22Rv1 (cell line): ENCODE data around the gene C1QTNF2.

Experiments used
- H3K27ac ChIP-seq: fragments of 450-650 bp; 2 replicates; pipeline ENCODE4 v1.5.1; 2017
- ZFX ChIP-seq: fragments of 450-650 bp; IDR thresholded peaks from 2 replicates; pipeline ENCODE4 v1.6.1; 2017; ENCODE audit warnings: antibody characterized with exemption, borderline replicate concordance
- TF ChIP-seq, protein P1 (sequence below): fragments of 450-650 bp; IDR thresholded peaks from 2 replicates; pipeline ENCODE4 v1.5.1; 2017; ENCODE audit warnings: mild to moderate bottlenecking

The C1QTNF2 gene

DNA sequence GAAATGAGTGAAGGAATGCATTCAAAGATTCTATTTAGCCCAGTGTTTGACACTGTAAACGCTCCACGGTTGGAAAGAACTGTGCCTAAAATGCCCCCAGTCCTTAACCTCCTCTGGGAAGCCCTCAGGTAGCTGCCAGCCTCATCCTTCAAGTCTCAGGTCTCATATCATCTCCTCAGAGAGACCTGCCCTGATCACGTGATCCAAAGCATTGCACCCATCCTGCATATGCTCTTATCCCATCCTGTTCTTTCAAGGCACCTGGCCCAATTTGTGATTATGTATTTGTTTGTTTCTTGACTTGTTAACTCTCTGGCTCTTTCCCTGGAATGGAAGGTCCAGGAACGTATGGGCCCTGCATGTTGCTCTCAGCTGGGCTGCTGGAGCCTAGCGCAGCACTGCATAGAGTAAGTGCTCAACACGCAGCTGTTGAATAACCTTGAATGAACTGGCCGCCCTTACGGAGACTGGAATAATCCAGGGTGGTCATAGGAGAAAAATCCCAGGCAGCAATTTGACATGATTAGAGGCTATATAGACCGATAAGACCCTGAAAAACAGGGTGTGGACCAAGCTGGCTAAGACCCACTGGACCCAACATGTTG, 8.7 kb downstream of the C1QTNF2 start:
- no peak overlapping the region for H3K27ac ChIP-seq
- TF ChIP-seq, protein P1, sequence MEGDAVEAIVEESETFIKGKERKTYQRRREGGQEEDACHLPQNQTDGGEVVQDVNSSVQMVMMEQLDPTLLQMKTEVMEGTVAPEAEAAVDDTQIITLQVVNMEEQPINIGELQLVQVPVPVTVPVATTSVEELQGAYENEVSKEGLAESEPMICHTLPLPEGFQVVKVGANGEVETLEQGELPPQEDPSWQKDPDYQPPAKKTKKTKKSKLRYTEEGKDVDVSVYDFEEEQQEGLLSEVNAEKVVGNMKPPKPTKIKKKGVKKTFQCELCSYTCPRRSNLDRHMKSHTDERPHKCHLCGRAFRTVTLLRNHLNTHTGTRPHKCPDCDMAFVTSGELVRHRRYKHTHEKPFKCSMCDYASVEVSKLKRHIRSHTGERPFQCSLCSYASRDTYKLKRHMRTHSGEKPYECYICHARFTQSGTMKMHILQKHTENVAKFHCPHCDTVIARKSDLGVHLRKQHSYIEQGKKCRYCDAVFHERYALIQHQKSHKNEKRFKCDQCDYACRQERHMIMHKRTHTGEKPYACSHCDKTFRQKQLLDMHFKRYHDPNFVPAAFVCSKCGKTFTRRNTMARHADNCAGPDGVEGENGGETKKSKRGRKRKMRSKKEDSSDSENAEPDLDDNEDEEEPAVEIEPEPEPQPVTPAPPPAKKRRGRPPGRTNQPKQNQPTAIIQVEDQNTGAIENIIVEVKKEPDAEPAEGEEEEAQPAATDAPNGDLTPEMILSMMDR, result no peak
- no peak for TF ChIP-seq ZFX

DNA sequence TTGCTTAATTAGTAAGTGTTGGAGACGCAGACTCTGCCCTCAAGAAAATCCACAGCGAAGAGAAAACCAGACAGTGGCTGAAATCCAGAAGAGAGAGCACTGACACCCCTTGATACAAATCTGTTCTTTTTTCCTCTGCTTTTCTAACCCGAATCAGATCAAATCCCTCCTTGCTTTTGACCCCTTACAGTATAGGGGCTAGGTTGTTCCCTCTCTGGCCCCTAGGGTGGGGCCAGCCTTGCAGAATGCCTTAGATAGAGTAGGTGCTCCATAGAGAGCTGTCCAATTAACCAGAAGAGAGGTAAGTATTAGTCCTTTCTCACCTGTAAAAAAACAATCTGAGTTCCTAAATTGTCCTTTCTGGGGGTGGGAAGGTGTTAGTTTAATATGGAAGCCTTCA, 10.1 kb downstream of the C1QTNF2 start:
- no peak for TF ChIP-seq ZFX
- H3K27ac ChIP-seq, result no peak overlapping the region

DNA sequence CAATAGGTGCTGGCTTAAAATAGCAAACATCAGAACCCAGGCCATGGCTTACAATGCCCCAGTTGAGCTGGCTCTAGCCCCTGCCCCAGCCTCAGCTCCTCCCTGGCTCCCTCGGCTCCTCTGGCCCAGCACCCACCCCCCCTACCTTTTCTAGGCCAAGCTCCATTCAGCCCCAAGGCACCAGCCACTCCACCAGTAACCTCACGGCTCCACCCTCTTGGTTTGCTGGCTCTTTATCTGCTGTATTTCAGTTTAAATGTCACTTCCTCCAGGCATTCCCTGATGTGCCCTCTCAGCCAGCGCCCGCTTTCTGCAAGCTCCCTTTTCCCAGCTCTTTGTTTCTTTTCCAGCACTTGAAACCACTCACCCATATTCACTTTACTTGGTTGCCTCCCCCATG, 10.6 kb downstream of the C1QTNF2 start:
- no peak overlapping the region for H3K27ac ChIP-seq
- TF ChIP-seq, protein P1, result no peak
- no peak for TF ChIP-seq ZFX

DNA sequence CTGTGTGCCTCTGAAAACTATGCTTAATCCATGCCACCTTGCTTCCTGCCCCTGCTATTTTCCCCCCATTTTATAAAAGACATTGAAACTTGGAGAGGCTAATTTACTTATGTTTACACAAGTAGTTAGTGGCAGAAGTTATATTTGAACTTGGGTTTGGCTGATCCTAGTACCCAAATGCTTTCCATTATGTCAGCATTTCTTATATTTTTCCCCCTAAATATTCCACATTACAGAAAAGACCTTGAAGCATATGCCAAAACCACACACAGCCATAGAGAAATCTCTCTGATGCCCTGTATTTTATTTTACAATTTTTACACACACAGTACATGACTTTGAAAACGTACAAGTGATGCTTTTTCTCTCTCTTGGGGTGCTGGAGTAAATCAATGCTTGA, 11.2 kb downstream of the C1QTNF2 start:
- no peak for TF ChIP-seq ZFX
- TF ChIP-seq, protein P1, result no peak
- H3K27ac ChIP-seq, result no peak overlapping the region

DNA sequence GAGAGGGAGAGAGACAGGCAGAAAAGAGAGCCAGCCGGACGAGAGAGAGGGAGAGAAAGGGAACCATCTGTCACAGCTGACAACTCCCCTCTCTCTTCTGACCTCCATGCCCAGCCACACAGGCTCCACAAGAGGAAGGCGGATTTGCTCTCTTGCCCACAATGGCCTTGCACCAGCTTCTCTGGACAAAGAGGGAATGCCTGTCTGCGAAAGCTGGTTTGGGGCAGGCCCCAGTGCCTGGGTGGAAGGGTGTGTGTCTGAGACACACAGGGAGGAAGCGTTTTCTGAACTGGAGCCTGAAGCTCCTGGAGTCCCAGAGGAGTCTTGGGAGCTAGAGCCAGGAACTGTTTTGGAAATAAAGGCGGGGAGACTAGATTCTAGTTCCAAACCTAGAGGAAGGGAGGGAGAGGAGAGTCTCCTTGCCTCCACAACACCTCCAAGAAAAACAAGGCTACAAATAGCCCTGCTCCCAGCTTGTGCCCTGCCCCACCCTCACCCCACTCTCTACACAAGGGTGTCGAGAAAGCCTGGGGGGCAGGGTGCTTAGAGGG, 12.5 kb downstream of the C1QTNF2 start:
- TF ChIP-seq, protein P1, result no peak
- TF ChIP-seq ZFX, result no peak
- no peak overlapping the region for H3K27ac ChIP-seq

DNA sequence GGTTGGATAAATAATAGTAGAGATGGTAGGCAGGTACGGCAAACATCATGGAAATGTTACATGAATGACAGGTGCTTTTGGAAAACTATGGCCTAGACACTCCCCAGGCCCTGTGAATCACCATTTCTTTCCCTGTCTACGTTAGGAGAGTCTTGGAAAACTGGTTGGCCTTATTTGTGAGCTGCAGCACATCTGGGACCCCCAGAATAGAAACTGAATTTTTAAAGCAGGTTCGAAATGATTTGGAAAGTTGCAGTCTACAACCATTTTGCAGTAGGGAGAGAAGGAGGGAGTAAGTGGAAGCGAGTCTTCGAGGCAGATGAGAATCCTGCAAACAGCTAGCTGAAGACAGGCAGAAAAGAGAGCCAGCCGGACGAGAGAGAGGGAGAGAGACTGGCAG, 13.0 kb downstream of the C1QTNF2 start:
- no peak overlapping the region for H3K27ac ChIP-seq
- TF ChIP-seq ZFX, result no peak

DNA sequence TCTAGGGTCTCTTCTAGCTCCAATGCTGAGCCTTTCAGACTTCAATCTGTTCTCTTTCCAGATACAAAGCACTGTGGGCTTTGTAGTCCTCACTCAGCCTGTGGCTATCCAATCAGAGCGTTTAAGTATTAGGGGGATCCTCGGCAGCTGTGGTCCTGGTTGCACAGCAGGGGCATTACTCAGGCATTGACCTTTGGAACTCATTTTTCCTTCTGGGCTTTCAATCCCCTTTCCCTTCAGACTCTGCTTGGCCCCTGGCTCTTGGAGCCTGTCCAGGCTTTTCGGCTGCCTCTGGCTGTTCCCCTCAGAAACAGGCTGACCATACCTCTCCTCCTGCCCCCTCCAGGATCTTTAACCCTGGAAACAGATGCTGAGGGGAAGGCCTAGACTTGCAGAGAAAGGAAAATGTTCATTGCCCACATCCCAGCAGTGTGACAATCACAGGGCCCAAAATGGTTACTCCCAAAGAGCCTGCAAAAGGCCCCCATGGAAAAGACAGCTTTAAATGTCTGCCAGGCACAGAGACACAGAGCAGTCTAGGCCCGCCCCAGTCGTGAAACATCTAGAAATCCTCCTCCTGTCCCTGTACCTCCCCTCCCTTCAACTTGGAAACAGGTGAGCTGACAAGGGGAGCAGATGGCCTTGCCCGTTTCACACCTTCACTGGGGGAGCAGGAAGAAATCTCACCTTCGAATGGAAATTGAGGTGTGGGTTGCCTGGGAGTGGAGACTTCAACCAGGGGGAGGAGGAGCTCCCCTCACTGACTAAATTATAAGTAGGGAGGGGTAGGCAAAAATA, 13.7 kb downstream of the C1QTNF2 start:
- no peak for TF ChIP-seq ZFX
- TF ChIP-seq, protein P1, result no peak
- H3K27ac ChIP-seq, result no peak overlapping the region

DNA sequence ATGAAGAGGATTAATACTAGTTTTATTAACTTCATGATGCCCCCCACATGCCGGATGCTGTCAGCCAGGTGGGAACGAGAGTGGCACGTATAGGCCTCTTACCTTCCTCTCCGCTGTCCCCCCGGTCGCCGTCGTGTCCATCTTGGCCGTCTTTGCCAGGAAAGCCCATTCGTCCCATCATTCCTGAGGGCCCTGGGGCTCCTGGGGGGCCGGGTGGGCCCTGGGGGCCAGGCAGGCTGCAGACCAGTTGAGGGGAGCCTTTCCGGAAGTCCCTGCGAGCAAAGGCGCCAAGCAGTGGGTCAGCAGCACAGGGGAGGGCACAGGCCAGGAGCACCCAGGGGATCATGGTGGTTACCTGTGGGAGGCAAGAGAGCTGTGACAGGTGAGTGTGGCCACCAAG, 15.8 kb downstream of the C1QTNF2 start:
- no peak for TF ChIP-seq ZFX
- TF ChIP-seq, protein P1, result no peak
- H3K27ac ChIP-seq, result no peak overlapping the region
